G401 (cell line): ENCODE data around the gene CCDC148. TPM values are rescaled to one million over a fixed set of nuclear protein-coding genes. Genes with fewer than 3 reads are reported as not detected.

Source experiments
- total RNA-seq: library from RNA; depleted of rRNA; stranded (reverse); fragments of >200 nt; shearing (Covaris generic); gene quantifications from 2 replicates; pipeline ENCODE4 v1.2.3, GENCODE V29; 2014; rRNA removed

The CCDC148 gene
- total RNA-seq, 1 experiment from 2014 or later: 4.1 TPM

Other genes with a start within 250 kb of the CCDC148 start
- 29.0 and 41.2 TPM in 2 replicates for gene PKP4, start 199 bp upstream of the CCDC148 start, total RNA-seq